ENCODE results near the gene SLC18A3.

Gene SLC18A3

DNA sequence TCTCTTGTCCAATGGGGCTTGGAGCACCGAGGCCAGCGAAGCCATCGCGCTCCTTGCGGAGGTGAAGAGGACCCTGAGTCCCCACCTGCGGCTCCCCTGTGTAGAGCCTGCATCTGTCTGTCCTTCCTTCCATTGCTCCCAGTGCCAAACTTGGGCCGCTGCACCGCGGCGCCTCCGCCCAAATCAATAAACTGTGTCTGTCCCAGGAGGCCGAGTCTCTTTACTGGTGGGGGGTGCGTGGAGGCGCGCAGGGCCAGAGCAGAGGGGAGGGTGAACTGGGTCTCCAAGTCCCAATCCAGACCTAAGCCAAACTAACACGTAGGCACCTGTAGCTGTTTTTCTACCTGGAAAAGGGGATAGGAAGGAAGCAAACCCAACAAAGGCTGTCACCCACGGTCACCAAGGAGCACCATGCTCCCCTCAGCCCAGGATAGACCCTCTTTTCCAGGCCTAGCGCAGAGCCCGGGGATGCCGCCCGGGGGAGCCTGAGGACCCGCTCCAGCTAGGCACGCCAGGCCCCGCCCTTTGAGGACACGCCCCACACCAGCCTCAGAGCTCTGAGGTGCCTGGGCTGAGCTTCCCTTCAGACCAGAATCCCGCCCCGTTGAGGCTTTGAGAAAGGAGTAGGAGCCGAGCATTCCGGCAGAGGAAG is 2.5 kb downstream of the SLC18A3 start:
- no peak for DNase-seq

DNA sequence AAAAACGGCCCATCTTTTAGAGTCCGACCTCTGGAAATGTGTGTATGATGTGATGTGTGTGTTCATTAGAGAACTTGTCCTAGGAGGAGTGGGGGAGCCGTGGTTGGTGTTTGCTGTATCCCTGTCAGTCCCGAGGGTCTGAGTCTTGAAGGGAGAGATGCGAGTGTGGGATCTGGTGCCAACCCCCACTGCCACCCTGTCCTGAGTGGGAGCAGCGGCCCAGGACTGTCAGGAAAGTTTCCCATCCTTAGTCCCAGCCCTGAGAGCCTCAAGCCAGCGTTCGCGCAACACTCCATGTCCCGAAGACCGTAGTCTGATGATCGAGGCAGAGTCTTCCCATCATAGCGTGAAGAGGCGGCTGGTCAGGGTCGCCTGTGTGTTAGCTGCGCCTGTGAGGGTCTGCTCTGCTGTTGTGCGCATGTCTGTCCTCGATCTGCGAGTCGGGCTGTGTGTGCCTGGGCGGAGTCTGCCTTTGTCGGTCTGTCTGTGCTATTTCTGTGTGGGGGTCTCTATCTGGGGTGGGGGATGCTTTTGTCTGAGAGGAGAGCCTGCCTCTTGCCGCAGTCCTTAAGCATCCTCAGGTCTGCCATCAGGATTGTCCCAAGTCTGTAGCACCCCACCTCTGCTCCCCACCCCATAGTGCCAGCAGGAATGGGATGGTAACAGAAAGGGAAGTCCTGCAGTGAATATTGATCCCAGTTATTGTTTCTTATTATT is 3.2 kb downstream of the SLC18A3 start:
- DNase-seq: no peak

DNA sequence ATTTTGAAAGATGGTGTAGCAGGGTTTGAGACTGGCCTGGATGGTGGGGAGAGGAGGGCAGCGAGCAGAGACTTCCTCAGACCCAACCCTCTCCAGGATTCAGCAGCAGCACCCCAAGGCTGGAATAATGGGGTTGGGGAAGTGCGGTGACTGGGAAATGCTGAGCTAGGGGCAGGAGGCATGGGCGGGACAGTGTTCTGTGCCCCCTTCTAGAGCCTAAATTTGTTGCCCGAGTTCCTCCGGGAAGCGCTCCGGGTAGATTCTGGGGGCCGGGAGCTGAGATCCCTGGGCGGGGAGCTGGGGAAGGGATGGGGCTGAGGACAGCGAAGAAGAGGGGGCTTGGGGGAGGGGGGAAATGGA is 3.8 kb downstream of the SLC18A3 start, which contains the start of gene CHAT:
CHAT (plus strand) TSS at position 156 of the 360 bp plus-strand sequence; CDS start at position 309, 153 bp downstream.
- no peak for DNase-seq

DNA sequence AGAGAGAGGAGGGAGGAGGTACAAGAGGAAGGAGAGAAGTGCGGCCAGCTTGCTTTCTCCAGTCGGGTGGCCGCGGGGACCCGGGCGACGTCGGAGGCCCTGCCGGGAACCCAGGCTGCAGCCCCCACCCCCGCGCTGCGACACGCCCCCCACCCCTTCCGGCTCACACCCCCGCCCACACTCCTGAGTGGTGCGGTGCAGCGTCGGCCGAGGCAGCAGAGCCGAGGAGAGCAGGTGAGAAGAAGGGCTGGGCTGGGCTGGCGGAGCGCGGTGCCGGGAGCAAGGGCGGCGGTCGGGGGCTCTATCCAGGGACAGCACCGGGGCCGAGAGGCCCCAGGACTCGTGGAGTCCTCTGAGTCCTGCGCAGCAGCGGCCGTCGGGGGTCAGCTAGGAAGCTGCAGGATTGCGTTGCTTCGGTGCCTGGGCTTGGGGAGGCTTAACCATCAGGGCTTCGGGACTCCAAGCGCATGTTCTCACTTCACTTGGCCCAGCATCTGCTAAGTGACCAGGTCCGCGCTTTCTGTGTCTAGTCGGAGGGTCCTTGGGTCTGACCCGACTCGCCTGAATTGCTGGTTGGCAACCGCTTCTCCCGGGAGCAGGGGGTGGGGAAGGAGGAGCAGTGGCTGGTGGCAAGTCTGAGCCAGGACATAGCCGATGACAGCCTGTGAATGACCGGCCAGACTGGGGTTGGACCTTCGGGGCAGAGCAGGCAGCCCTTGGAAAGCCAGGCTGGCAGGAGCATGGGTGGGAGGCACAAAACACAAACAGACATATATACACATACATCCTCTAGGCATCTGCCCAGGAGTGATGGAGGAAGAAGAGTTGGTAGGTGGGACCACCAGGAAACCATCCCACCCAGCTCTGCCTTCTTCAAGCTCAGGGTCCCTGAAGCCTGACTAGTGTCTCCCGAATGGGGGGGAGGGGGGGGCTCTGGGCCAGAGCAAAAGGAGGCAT is 4.4 kb downstream of the SLC18A3 start:
- DNase-seq: no peak

DNA sequence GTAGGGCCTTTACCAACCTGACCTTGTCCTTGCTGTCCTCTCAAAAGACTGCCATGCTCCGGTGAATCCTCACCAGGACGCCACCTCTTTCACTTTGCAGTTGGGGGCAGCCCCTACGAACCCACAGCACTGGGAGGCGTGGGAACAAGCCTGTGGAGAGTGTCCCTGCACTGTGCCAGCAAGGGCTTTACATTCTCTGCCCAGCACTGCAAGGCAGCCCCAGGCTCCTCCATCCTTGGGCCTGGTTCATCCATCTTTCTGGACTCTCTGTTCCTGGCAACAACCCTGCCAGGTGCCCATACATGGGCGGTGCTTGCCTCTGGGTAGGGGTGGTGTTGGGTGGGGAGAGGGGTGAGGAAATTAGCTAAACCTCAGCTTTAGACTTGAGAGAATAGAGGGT is 5.1 kb downstream of the SLC18A3 start:
- DNase-seq: no peak

- no peak for DNase-seq
These were observed 5.6 kb downstream of the SLC18A3 start for GRCh38 chr10:49615721-49616120.

GRCh38 chr10:49616421-49617101 is 6.5 kb downstream of the SLC18A3 start:
- no peak for DNase-seq

GRCh38 chr10:49617121-49618020 is 7.3 kb downstream of the SLC18A3 start:
- no peak for DNase-seq

DNA sequence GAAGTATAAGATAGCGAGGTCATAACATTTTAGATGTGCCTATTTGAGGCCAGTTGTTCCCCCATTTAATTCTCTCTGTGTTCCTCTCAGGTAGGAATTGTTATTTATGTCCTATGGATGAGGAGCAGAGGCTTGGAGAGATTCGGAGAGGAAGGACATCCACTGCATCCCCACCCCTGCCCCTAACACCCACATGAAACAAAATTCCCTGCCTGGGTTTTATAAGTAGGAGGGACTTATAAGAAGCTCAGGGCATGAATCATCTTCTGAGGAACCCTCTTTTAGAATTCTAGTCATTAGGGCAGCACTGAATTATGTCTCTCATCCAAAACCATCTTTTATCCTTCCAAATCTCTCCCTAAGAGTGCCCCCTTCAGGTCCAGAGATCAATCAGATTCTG is 8.7 kb downstream of the SLC18A3 start:
- DNase-seq: no peak

GRCh38 chr10:49619613-49620012 is 9.5 kb downstream of the SLC18A3 start:
- DNase-seq: no peak

DNA sequence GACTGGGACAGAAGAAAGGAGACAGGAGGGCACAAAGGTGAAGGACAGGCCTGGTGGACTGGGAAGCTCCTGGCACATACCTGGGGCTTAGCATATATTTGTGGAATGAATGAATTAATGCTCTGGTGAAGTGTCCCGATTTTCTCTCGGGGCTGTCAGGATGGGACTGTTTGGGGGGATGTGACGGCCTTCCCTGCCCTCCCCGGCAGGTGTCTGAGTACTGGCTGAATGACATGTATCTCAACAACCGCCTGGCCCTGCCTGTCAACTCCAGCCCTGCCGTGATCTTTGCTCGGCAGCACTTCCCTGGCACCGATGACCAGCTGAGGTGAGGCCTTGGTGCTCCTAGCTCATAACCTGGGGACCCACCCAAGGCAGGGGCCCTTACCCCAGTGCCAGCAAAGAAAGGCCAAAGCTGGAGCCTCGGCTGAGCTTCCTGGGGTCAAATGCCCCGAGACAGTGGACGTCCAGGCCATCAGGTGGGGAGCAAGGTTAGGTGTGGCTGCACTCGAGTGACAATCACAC is 10.2 kb downstream of the SLC18A3 start:
- DNase-seq: no peak

GRCh38 chr10:49620841-49621378 is 10.8 kb downstream of the SLC18A3 start:
- DNase-seq: peak; percentile 0

GRCh38 chr10:49621561-49621960 is 11.5 kb downstream of the SLC18A3 start:
- no peak for DNase-seq

DNA sequence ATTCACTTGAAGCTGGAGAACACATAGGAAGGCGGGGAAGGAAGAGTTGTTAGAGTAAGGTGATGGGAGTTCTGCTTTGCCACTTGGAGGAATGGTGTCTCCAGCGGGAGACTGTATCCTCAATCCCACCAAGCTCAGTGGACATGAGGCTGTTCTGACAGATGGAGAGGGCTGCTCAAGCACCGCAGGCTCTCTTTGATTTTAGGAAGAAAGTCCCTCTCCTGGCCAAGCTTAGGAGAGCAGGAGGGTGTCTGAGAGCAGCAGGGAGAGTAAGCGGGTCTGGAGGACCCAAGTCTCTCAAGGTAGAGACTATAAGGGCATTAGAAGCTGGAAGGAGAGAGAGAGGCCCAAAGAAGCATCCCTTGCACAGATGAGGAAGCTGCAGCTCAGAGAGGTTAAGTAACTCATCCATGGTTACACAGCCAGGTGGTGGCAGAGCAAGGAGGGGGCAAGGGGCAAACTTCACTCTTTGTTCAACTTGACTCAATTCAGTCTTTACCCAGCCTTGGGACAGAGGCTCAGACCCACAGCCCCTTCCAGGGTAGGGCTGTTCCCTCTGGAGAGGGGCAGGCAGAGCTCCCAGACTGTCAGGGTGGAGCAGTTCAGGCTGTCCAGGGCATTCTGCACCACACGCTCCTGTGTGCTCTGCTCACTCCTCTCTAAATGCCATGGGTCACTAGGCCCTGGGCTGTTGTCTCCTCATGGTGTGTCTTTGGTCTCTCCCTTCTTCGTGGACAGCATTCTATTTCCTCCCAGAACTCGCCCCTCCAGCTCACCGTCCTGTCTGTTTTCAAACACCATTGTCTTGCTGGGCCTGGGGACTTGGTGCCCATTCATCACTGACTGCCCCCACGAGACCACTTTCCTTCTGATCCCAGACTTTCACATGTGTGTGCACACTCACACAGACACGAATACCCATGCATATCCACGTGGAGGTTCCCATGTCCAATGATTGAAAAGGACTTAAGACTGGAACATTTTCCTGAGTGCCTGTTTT is 12.6 kb downstream of the SLC18A3 start:
- DNase-seq: no peak

GRCh38 chr10:49624629-49625028 is 14.5 kb downstream of the SLC18A3 start:
- no peak for DNase-seq

GRCh38 chr10:49625411-49625810 is 15.3 kb downstream of the SLC18A3 start:
- no peak for DNase-seq

- no peak for DNase-seq
These were observed 16.9 kb downstream of the SLC18A3 start for GRCh38 chr10:49627038-49627437.

- no peak for DNase-seq
These were observed 17.6 kb downstream of the SLC18A3 start for GRCh38 chr10:49627644-49628247.

DNA sequence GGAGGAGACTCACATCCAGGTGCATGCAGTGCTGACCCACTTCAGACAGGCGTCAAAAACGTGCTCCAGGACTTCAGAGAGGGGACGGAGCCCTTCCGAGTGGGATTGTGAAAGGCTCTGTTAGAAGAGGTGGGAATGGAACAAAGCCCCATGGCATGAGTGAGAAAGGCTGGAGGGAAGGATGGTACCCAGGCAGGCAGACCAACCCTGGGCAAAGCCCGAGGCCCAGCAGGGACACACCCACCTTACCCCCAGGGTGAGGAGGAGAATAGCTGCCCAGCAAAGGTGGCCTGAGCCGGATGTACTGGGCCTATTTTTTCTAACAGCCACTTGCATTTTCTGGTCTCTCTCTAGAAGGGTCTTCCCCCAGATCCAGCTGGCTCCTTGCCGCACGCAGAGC is 18.5 kb downstream of the SLC18A3 start:
- no peak for DNase-seq

Data from NCI-H2227 treated with DMSO at 0.1 percent for 48 hours (cell line).